LNCAP (cell line): ENCODE data around the gene MRPL10.

Experiments used
- TF ChIP-seq, protein P1 (sequence below): fragments of 450-650 bp; IDR thresholded peaks from 2 replicates; pipeline ENCODE4 v1.5.1; 2017; ENCODE audit warnings: mild to moderate bottlenecking

Gene MRPL10

DNA sequence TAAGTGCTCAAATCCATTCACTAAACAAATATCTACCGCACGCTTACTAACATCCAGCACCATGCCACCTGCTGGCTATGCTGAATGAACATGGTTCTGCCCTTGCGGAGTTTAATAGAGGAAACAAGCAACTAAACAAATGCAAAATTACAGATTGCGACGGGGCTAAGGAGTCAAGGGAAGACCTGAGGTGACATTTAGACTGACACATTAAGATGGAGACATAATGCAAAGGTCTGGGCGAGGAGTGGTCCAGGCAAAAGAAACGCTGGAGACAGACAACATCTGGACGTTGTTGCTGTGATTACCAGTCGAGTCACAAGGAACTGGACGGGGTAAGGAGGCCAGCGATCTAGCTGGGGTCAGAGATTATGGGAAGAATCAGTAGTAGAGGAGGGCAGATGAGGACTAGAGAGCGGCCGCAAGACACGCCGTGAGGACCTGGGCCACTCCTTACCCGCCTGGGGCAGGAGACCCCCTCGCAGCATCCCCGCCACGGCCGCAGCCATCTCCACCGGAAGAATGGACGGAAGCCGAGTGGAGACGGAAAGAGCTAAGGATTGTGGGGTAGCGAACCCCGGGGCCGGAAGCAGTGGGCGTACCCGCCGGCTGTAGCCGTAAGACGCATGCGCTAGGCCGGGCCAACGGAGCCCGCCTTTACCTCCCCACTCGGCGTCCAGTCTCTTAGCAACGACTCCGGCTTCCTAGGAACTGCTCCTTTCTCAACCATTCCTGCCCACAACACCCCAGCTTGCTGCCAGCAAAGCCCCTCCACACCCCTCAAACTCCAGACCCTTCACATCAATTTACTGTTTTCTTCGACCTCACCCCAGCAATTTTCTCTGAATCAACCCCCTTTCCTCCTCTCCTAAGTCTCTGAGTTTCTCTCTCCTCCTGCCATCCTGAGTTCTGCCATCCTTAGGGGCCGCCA lies at the start of gene MRPL10, which contains the start of gene LRRC46:
Gene MRPL10, minus strand, starts transcription at position 539 of the 931 bp plus-strand sequence. Its CDS starts 30 bp downstream, at position 509.
Gene LRRC46, plus strand, starts transcription at position 668 of the 931 bp plus-strand sequence. CDS start 320 bp downstream, outside the sequence.
- TF ChIP-seq, protein P1, sequence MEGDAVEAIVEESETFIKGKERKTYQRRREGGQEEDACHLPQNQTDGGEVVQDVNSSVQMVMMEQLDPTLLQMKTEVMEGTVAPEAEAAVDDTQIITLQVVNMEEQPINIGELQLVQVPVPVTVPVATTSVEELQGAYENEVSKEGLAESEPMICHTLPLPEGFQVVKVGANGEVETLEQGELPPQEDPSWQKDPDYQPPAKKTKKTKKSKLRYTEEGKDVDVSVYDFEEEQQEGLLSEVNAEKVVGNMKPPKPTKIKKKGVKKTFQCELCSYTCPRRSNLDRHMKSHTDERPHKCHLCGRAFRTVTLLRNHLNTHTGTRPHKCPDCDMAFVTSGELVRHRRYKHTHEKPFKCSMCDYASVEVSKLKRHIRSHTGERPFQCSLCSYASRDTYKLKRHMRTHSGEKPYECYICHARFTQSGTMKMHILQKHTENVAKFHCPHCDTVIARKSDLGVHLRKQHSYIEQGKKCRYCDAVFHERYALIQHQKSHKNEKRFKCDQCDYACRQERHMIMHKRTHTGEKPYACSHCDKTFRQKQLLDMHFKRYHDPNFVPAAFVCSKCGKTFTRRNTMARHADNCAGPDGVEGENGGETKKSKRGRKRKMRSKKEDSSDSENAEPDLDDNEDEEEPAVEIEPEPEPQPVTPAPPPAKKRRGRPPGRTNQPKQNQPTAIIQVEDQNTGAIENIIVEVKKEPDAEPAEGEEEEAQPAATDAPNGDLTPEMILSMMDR = peak; percentile 65; the same call in 1 of the 2 replicates

DNA sequence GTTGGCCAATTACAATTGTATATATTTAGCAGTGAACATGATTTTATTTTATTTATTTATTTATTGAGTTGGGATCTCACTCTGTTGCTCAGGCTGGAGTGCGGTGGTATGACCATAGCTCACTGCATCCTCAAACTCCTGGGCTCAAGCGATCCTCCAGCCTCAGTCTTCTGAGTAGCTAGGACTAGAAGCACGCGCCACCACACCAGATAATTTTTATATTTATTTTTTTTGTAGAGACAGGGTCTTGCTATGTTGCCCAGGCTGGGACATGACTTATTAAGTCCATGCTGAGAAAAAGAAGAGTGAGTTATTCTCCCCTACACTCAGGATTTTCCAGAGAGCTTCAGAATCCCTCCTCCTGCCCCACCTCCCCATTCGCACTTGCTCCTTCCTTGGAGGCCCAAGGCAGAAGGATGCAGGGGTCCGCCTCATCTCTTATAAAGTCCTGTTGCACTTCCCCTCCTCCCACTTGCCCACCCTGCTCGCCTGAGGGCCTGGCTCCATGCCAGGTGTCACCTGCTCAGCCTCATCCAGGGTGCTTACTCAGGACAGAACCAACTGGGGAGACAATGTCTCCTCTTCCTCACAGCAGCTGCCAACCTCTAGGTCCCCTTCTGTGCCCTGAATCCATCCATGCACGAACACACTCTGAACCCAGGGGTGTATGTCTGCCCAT lies 48.6 kb upstream of the MRPL10 start:
- TF ChIP-seq, protein P1 = no peak

DNA sequence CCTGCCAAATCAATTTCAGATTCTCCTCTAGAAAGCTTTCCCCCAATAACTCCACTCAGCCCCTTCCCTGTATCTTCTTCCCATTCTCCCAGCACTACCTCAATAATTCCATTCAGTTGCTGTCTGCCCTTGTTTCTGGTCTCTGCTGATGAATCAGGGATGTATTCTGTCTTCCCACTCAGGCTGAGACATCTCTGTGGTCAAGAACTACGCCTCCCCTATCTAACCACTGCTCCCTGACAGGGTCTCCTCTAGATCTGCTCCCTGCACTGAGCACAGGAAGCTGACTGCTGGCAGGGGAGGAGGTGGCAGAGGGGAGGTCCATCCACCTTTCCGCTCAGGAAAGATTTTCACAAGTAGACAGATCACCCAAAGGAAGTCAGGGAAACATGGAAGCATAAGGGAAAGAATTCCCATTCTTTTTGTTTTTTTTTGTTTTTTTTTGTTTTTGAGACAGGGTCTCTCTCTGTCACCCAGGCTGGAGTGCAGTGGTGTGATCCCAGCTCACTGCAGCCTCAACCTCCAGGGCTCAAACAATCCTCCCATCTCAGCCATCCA lies 47.8 kb upstream of the MRPL10 start:
- TF ChIP-seq, protein P1 = no peak

DNA sequence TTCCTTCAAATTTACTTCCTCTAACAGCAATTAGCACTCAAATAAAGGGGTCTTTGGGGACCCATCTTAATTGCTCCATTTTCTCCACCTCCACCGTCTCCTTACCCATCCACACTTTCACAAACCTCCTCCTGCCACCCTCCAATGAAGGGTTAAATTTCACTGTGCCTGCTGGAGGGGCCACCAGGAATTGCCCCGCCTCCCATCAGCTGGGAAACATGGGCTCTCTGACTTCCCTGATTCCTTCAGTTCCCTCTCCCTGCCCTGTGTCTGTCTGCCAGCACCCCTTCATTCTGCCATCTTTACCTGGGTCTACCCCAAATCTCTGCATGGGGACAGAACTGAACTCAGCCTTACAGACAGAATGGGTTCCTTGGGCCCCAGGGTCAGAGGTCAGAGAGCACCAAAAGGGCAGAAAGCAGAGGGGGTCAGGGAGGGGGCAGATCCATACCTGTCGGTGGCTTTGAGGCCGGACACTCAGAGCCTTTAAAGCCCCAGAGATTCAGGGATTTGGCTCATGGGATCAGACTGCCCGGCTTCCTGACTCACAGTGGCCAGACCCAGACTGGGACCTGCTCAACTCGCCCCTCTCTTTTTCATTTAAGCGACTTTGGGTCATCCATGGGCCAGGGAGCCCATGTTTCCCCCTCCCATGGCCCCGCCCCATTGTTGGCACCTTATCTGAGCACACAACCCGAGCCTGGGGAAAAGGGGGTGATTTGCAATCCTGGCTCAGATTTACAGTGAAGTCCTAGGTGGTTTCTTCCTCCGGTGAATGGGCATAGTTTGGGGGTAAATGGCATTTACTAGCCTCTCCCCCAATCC lies 47.1 kb upstream of the MRPL10 start:
- TF ChIP-seq, protein P1 = no peak

DNA sequence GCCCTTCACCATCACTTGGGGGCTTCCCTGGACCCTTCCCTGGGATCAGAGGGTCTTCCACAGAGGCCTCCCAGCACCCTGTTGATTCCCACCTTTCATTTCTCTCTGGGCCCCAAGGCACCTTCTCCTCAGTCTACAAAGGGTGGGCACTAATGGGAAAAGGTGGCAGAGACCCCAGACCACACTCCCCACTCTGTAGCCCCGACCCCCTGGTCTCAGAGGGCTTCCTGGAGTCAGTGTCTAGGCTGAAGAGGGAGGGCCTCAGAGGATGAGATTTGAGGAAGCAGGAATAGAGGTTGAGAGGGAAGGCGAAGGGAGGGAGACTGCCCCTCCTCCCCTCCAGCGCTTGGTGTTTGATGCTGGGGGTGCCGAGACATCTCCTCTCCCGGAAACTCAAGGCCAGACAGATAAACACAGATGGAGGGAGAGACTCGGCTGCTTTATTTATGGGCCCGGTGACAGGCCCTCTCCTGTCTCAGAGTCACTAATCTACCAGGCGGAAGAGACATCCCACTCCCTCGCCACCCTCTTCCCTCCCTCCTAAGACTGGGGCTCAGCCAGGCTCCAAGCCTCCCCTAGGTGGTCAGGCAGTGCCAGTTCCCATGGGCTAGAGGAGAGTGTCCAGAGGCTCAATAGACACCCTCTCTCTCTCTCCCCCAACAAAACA lies 46.2 kb upstream of the MRPL10 start:
- TF ChIP-seq, protein P1 = no peak

DNA sequence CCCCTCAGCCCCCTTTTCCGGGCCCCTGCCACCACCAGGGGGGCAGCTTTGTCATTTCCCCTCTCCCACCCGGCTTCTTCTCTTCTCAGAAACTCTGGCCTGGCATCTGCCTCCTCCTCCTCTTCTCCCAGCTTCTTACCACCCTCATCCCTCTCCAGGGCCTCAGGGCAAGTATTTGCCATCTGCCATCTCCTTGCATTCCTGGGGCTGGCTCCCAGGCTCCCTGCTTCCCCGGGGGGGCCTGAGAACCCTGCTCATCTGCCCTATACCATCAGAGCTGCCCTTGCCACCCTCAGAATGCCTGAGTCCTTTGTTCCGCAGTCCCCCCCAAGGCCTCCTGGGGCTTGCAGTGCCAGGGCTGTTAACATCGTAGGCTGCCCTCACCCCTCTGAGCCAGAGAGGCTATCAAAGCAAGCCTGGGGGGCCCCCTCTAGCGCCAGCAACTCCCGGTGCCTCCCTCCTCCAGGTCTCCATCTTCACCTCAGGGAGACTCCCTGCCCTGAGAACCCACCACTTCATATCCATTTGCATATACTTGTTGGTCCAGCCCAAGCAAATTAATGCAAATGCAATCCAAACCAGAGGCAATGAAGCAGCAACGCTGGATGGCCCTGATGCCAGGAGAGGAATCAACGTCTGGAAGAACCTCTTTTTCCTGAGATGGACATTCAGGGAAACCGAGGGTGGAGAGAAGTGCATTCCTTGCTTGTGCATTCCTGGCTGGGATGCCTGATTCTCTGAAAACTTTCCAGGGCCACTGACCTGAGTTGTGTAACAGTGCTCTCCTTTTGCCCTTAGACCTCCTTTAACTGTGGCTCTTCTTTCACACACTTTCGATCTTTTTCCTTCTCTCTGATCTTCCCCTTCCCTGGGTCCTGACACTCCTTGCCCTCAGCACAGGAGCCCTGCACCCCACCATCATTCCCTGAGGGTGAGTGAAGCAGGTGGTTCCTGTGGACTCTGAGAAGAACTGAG lies 44.0 kb upstream of the MRPL10 start:
- TF ChIP-seq, protein P1 = no peak
